NCI-H1417 treated with DMSO at 0.1 percent for 48 hours (cell line): ENCODE measurements around the gene LAMA2.

Experiments
- DNase-seq: peaks from one replicate; lab custom pipeline; 2025; lab: John Stamatoyannopoulos, UW

The LAMA2 gene

DNA sequence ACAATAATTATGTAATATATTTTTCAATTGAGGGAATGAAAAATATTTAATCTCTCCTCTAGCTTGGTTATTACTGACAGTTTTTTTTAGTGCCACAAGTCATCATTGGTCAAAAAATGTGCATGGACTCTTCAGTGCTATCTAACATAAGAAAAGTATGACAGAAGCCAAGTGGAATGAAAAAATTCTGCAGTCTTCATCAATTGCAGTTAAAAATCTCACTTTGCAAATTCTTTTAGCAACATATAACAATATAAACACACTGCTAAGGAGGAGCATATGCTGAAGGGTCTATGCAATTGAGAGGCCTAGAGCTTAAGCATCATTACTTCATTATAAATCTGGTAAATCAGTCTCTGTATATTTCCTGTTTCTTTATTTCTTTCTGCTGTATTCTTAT is 652.0 kb downstream of the LAMA2 start:
- DNase-seq: no peak

DNA sequence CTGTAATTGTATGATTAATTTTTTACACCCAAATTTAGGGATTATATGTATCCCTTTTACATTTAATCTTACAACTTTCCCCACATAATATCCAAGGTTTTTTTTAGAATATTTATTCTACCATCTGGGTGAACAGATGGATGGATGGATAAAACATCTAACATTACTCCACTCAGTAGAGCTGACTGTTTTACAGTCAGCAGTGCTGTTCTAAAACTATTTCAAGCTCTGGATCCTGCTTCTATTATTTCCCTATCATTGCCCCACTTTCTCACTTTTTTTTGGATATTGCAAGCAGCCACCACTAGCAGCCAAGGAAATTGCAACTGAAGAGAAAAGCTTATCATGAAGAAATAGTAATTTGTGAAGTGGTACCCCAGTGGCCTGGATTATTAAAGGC is 653.3 kb downstream of the LAMA2 start:
- no peak for DNase-seq

DNA sequence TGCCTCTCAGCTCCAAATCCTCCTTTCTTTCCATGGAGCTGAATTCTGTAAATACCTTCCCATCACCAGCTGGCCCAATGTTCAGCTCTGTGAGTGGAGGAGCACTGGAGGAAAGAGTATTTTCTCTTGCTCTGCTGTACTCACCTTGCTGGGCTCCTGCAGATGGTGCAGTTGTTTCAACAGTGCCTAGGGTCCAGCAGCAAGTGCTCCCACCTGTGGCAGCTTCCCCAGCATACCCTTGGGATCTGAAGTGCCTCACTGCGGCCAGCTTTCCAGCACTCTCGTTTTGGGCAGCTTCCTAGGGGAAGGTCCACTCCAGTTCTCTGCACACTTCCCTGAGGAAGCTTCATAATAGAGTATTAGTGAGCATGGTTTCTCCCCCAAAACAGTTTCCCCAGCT is 656.1 kb downstream of the LAMA2 start:
- no peak for DNase-seq

DNA sequence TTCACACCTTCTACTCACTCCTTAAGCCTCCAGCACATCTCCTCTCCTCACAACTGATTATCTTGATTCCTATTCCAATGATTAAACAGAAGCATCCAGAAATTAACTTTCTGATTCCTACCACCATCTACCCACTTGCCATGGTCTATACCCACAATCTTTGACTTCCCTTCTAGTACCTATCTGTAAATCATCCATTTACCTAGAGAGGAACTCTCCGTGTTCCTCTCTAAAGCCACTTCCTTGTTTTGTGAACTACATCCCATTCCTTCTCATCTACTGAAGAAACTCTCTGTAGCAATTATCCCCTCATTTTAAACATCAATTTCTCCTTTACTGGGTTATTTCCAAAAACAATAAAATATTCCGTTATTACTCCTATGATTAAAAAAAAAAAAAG is 659.8 kb downstream of the LAMA2 start:
- DNase-seq: no peak

DNA sequence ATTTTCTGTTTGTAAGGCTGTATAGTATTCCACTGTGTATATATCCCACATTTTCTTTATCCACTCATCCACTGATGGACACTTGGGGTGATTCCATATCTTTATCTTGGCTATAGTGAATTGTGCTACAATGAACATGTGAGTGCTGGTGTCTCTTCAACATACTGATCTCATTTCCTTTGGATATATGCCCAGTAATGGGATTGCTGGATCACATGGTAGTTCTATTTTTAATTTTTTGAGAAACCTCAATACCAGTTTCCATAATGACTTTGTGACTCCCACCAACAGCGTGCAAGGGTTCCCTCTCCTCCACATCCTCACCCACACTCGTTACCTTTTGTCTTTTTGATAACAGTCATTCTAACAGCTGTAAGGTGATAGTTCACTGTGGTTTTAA is 661.0 kb downstream of the LAMA2 start:
- no peak for DNase-seq

DNA sequence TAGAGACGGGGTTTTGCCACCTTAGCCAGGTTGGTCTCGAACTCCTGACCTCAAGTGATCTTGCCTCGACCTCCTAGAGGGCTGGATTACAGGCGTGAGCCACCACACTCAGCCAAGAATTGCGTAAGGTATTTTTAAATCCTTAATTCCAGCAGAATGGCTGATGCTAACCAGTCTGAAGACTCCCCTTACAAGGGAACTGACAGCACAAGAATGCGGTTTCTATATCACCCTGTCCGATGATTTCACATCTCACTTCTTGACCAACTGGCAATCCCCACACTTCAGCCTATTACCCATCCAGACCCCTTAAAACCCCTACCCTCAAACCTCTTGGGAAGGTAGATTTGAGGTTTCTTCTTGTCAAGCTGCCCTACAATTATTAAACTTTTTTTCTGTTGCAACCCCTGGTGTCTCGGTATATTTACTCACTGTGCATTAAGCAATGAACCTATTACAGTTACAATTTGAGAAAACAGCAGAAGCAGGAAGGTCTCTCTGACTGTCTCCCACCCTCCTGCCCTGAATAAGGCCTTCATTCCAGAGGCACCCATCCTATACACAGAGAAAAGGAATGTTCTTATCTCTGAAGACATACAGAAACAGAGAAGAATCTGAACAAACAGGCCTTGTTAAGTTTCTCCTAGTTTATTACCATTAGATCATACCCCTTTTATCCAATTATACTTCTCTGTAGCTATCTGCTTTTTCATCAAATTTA is 662.1 kb downstream of the LAMA2 start:
- DNase-seq: no peak

DNA sequence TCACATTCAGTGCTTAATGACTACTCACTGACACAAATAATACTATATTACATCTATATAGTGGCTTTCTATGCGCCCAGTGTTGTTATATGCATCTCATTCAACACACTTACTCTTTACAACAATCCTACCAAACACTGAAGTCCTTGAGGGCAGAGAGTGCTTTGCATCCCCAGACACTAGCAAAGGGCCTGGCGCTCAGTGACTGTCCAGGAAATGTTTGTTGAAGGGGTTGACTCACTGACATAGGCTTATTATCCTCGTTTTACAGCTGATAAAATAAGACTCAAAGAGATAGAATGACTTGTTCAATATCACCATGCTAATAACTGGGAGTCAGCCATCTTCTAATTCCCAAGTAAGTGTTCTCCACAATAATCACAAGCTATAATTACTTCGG is 663.8 kb downstream of the LAMA2 start:
- no peak for DNase-seq

DNA sequence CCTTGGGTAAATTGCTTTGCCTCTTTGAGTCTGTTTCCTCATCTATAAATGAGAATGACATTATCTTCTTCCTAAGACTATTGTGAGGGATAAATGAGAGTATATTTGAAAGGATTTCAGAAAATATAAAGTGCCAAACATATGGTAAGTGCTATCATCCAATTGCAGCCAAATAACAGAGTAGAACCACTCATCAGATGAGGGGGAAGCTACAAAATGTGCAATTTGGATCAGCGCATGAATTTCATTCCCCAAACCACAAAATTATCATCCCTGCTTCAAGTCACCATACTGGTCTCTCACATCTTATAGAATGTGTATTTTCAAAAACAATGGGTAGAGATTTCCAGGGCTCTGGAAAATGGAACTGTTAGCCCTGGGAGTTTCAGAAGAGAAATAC is 668.5 kb downstream of the LAMA2 start:
- DNase-seq: no peak

DNA sequence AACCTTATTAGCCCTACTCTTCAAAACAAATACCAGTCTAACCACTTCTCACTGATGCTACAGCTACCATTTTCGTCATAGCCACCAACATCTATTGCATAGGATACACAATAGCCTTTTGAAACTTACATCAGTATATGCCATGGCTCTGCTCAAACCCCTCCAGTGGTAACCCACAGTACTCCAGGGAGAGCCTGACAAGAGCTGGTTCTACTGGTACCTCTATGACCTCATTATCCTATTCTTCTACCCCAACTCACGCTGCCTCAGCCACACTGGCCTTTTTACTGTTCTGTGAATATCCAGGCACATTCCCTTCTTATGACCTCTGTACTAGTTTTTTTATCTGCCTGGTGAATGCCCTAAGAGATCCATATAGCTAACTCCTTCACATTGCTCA is 669.5 kb downstream of the LAMA2 start:
- no peak for DNase-seq

DNA sequence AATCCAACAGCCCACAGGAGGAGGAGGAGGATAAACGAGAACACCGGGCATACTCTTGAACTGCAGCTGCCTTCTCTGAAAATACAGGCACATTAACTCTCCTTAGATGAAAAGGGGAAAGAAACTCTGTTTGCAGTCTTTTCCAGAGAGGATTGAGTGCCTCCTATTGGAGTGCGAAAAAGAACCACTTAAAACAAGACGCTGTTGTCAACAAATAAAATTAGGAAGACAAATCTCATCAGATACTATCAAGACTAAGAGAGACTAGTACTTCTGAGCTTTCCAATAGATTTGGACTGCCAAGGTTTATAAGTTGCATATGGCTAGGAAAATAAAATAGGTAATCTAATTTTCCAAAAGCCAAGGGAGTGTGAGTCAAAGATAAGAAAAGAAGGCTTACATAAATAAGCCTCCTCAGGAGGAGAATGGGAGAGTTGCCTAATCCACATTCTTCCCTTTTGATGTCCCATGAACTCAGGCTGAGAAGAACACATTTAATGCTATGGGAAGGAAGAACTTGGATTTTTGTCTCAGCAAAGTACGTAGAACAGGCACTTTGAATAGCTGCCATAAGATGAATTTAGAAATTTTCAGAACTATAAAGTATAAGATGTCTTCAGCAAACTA is 672.4 kb downstream of the LAMA2 start:
- DNase-seq: no peak

DNA sequence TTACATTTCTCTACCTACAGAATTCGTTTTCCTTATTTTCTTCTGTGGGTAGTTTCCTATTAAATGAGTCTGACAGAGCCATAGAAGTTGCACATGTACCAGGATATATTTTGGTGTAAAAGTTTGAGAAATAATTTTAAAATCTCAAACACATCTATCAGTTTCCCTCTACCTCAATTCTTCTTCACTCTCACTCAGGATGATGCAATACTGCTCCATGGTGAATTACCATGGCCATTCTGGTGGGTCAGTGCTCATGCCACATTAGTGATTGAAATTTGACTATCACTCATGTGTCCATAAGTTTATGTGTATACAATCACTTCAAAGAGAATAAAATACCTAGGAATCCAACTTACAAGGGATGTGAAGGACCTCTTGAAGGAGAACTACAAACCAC is 675.3 kb downstream of the LAMA2 start:
- DNase-seq: no peak

DNA sequence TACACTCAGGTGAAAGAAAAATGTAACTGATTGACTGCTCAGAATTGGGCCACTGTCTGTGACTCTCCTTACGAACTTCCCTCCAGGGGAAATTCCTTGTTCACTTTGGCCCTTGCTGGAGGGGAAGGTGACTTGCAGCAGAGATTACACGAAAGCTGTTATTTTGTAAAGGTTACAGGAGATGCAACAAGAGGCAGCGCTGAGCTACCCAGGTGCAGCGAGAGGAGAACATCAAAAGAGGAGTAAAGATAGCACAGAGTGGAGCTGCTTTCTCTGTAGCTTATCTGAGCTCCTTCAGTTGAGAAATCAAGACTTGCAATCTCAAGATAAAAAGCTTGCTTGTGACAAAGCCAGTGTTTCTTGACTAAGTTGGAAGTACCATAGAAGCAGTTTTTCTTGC is 682.4 kb downstream of the LAMA2 start:
- no peak for DNase-seq

DNA sequence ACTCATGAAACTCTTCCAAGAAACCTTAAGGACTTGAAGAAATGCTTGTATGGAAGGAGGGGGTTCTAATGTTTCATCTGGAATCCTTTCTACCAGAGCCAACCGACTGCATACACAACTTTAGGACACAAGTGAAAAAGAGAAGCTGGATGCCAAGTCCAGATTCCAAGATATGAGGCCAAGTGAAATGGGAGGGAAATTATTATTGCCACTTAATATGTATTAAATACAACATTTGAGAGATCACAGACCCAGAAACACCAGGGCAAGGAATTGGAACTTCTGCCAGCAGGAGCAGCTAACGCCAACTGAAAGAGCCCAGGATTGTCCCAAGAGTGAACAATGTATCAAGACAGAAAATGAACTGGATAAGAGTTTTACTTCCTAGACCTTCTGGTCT is 682.9 kb downstream of the LAMA2 start:
- DNase-seq: no peak
